ENCODE results near the gene GDPGP1. TPM values are rescaled to one million over a fixed set of nuclear protein-coding genes. Genes with fewer than 3 reads are reported as not detected.

GDPGP1 gene
- total RNA-seq, 1 donor from 2014 or later, result 8.4 TPM

DNA sequence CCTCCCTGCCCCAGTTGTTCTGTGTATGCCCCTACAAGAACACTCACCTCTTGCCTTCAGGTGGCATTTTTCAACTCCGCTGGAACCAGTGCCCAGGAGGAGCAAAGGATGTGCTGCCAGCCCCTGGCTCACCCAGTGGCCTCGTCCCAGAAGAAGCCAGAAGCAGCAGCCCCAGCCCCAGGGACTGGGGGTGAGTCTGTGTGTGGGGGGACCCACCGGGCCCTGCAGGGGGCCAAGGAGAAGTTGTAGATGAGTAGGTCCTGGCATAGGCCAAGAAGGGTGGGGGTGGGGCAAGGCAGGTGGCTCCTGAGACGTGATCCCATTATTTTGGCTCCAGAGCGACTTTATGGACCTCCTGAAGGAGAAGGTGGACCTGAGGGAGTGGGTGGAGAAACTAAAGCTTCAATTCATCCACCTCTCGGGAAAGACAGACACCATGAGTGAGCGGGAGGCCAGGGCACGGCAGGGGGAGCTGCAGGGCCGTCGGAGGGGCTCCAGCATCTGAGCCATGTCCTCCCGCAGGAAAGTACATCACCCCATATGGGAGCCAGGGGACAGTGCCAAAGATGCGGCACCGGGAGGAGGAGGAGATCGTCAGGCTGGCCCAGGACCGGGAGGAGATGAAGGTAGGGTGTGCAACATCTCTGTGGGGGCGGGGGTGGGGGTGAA is 60.7 kb downstream of the GDPGP1 start:
- TF ChIP-seq, protein P1, sequence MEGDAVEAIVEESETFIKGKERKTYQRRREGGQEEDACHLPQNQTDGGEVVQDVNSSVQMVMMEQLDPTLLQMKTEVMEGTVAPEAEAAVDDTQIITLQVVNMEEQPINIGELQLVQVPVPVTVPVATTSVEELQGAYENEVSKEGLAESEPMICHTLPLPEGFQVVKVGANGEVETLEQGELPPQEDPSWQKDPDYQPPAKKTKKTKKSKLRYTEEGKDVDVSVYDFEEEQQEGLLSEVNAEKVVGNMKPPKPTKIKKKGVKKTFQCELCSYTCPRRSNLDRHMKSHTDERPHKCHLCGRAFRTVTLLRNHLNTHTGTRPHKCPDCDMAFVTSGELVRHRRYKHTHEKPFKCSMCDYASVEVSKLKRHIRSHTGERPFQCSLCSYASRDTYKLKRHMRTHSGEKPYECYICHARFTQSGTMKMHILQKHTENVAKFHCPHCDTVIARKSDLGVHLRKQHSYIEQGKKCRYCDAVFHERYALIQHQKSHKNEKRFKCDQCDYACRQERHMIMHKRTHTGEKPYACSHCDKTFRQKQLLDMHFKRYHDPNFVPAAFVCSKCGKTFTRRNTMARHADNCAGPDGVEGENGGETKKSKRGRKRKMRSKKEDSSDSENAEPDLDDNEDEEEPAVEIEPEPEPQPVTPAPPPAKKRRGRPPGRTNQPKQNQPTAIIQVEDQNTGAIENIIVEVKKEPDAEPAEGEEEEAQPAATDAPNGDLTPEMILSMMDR (IDR thresholded peaks at IDR 0.05; ENCODE audit: unreplicated experiment), result no peak
- no peak for DNase-seq (ENCODE audit: low spot score in 2 of 2, unreplicated experiment in 2 of 2)
- no peaks in the 10 kb centered on the region for H3K36me3 Mint-ChIP-seq
- no peak overlapping the region for H3K4me3 Mint-ChIP-seq
- H3K4me1 Mint-ChIP-seq, result peaks cover 8% of the 10 kb centered on the region
- H3K27ac Mint-ChIP-seq, result no peak overlapping the region
- peaks cover 4% of the 10 kb centered on the region for H3K9me3 Mint-ChIP-seq
- H3K27me3 Mint-ChIP-seq (ENCODE audit: low read depth), result no peaks in the 10 kb centered on the region

DNA sequence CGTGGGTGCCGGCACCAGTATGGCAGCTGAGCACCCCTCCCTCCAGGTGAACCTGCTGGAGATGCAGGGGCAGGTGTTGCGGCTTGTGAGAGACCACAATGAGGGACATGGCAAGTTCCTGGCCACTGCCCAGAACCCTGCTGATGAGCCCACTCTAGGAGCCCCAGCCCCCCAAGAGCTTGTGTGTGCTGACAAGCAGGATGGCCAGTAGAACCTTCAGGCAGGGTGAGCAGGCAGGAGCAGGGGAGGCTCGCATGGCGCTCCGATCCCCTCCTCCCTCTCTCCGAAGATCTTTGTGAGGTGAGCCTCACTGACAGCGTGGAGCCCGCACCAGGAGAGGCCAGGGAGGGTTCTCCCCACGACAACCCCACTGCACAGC is 61.2 kb downstream of the GDPGP1 start:
- no peaks in the 10 kb centered on the region for H3K27me3 Mint-ChIP-seq (ENCODE audit: low read depth)
- no peak for DNase-seq (ENCODE audit: low spot score in 2 of 2, unreplicated experiment in 2 of 2)

More for the DNA sequence above, 61.2 kb downstream of the GDPGP1 start:
- TF ChIP-seq, protein P1 (IDR thresholded peaks at IDR 0.05; ENCODE audit: unreplicated experiment), result no peak
- Mint-ChIP-seq H3K4me1 (peaks cover 8% of the 10 kb centered on the region), H3K9me3 (peaks cover 4% of the 10 kb centered on the region), H3K36me3 (no peaks in the 10 kb centered on the region), H3K27ac (no peak overlapping the region), H3K4me3 (no peak overlapping the region)

Other genes with a start within 250 kb of the GDPGP1 start
- gene ZNF710, start 232.9 kb upstream of the GDPGP1 start, total RNA-seq, result 30.3 to 31.7 TPM (median 30.4 TPM) in 3 replicates
- gene IDH2, start 131.7 kb upstream of the GDPGP1 start, total RNA-seq, result 126 to 132 TPM (median 127 TPM) in 3 replicates
- 32.3 to 37.7 TPM (median 35.4 TPM) in 3 replicates for gene SEMA4B, start 32.9 kb upstream of the GDPGP1 start, total RNA-seq
- 16.9 to 18.1 TPM (median 17.6 TPM) in 3 replicates for gene CIB1, start 268 bp upstream of the GDPGP1 start, total RNA-seq
- 0.33 to 0.77 TPM (median 0.47 TPM) in 3 replicates for gene TTLL13, start 15.3 kb downstream of the GDPGP1 start, total RNA-seq
- gene NGRN, start 31.5 kb downstream of the GDPGP1 start, total RNA-seq, result 91.9 to 93.4 TPM (median 92.8 TPM) in 3 replicates
- gene ZNF774, start 118.1 kb downstream of the GDPGP1 start, total RNA-seq, result 7.4 to 10.0 TPM (median 8.0 TPM) in 3 replicates
- gene IQGAP1, start 154.0 kb downstream of the GDPGP1 start, total RNA-seq, result 104 to 110 TPM (median 105 TPM) in 3 replicates

All from mesothelial cell of epicardium (in vitro differentiated cells).